GM21737 (cell line): Measurements from ENCODE around the gene ERFL.

Experiments
- ATAC-seq: cut with Tn5 transposase; IDR thresholded peaks from one replicate; pipeline ENCODE4 v1.9.1; 2021; ENCODE audit warnings: mild to moderate bottlenecking, moderate library complexity; ENCODE audit not compliant: unreplicated experiment

ERFL gene

GRCh38 chr19:41928221-41928683 lies at the start of gene ERFL:
ERFL (minus strand) TSS chr19:41928449; CDS start chr19:41912919, 15,530 bp downstream.
- no peak for ATAC-seq

- no peak for ATAC-seq
These were observed 49.7 kb upstream of the ERFL start for GRCh38 chr19:41977916-41978315.

DNA sequence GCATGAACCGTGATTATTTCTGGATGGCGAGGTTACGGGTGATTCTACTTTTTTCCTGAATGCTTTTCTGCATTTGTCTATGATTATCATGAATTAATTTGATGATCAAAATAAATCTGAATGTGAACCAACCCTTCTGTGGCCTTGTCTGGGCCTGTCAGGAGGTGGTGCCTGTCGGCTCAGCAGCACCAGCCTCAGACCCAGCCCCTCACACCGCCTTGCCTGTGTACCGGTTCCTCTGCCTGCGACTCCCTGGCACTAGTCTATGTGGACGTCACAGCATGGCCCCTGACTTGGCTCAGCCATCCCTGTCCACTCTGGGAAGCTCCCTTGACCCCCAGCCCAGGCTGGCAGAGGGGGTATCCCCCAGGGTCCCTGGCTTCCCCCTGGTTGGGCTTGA lies 46.4 kb upstream of the ERFL start:
- no peak for ATAC-seq

GRCh38 chr19:41971363-41971762 lies 43.1 kb upstream of the ERFL start:
- ATAC-seq = no peak

DNA sequence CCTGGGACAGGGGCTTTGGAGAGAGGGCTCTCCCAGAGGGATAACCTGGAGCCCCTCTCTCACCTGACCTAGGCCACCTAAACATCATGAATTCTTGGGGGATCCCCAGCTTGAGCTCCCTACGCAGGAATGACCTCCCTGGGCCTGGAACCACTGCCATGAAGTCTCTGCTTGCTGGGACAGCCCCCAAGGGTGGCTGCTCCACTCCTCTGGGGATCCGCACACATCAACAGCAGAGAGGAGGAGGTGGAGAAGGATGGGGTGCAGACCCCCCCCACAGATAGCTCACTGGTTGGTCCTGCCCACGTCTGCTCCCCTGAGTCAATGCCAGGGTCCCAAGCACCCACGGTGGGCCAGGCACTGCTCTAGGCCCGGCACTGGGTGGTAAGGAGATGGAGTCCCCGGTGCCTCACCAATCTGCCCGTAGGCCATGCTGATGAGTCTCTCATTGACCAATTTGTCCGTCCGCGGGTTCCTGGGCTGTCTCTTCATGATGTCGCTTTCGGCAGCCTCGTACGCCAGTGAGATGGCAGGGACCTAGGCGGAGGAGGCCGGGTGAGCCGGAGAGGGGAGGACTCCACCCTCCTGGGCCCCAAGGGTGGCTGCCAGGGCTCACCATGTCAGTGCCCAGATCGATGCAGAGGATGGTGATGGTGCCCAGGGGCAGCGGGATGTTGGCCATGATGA lies 41.7 kb upstream of the ERFL start:
- no peak for ATAC-seq

DNA sequence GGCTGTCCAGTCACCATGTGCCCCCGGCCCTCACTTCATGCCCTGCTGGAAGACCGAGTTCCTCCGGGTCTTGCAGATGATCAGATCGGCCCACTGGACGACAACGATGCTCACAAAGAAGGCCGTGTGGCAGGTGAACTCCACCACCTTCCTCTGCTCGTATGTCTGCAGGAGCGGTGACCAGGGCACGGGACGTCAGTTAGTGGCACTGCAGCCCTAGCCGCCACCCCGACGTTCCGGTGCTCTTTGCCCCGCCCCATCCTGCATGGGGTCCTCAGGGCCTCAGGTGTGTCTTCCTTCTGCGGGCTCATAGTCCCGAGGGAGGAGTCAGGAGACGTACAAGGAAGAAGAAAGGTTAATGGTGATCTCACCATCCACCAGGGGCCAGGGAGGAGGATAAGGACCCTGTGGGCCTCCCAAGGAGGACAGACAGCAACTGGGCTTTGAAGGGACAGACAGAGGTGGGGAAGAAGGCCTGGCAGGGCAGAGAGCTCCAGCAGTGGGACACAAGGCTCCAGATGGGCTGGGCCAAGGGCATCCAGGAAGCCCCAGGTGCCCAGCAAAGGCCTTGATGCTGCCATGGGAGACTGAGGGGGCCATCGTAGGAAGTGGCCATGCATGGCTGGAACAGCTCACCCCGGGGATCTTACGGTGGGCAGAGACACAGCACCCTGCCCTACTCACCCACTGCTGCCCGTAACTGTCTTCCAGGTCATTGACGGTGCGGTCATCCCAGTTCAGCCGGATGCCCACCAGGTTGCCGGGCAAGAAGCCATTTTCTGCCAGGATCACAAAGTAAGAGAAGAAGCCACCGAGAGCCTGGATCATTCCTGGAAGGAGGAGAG lies 40.7 kb upstream of the ERFL start:
- no peak for ATAC-seq

DNA sequence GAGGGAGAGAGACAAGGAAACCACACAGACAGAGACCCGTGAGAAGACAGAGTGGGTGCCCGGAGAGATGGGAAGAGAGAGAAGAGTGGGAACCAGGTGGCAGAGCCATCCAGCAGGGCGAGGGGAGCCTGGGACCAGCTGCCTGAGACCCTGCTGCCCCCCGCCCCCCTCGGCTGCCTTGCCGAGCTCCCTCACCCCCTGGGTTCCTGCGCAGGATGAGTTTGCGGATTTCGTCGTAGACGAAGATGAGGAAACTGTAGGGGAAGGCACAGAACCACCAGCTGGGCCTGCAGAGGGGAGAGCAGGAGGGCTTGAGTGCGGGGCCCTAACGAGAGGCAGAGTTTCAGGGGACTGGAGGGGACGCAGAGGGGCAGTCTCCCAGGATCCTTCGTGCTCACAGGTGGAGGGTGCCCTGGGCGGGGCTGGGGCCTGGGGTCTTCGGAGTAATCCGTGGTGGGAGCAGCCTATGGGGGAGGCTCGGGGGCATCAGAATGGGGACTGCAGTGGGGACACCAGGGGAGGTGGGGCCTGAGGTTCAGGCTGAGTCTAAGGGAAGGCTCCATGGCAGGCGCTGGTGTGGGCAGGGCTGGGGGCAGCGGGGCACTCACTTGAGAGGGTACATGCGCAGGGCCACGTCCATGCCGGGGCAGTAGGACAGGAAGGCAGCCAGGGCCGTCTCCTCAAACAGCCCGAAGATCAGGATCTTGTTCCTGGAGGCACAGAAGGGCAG lies 39.0 kb upstream of the ERFL start:
- no peak for ATAC-seq

GRCh38 chr19:41965106-41965505 lies 36.9 kb upstream of the ERFL start:
- no peak for ATAC-seq

- ATAC-seq = no peak
These were observed 32.7 kb upstream of the ERFL start for GRCh38 chr19:41960973-41961372.

- peak; percentile 69 for ATAC-seq
These were observed 31.1 kb upstream of the ERFL start, which contains the start of gene RABAC1 for GRCh38 chr19:41959056-41960053. RABAC1 (minus strand) TSS chr19:41959321; CDS start chr19:41959292, 29 bp downstream.

DNA sequence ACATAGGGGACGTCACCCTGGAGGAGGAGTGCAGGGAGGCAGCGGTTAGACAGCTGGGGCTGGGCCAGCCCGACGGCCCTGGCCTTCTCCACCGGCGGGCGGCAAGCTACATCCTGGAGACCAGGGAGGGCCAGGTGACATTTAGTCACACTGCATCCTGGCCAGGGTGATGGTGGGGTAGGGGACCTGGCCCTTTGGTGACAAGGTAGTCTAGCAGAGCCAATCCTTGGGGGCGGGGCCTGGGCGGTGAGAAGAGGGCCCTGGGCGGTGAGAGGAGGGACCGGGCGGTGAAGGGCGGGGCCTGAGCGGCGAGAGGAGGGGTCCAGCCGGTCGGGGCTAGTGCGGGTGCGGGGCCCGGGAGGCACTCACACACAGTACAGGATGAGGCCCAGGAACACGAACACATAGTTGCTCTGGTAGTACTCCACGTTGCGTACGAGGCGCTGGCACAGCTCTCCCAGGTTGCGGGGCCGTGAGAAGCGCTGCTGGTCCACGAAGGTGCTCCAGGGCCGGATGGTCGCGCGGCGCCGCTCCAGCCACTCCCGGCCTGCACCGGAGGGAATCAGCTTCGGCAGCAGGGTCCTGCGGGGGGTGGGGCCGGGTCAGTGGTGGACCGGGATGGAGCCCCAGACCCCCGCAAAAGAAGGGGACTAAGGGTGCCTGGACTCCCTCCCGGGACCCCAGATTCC lies 30.3 kb upstream of the ERFL start:
- ATAC-seq = peak; percentile 51

DNA sequence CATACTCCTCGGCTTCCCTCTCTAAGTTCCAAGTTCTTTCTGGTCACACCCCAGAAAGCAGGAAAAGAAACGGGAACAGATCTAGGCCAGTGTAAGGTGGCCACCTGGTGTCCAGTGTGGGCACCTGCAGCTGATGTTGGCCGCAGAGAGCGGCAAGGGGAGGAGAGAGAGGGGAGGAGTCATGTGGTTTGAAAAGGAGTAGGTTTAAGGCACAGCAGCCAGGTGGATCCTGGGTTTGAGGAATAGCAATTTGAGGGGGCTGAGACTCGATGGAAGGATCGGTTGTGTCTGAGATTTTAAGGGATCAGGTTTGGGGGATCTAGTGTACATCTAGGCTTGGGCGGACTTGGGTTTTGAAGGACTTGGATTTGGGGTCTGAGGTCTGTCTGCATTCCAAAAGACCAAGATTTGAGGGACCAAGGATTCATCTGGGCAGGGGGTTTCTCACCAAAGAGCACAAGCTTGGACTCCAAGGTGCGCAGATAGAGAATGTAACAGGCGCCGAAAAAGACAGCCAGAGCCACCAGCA lies 29.7 kb upstream of the ERFL start:
- no peak for ATAC-seq

- ATAC-seq = no peak
These were observed 29.1 kb upstream of the ERFL start for GRCh38 chr19:41957161-41957837.

- ATAC-seq = no peak
These were observed 28.4 kb upstream of the ERFL start for GRCh38 chr19:41956621-41957020.

- no peak for ATAC-seq
These were observed 27.3 kb upstream of the ERFL start for GRCh38 chr19:41955521-41955920.

- no peak for ATAC-seq
These were observed 23.5 kb upstream of the ERFL start for GRCh38 chr19:41951686-41952172.

GRCh38 chr19:41947091-41947490 lies 18.8 kb upstream of the ERFL start:
- ATAC-seq = no peak

- peak; percentile 65 for ATAC-seq
These were observed 17.0 kb upstream of the ERFL start for GRCh38 chr19:41945135-41945766.
